Stimulated activated CD8-positive, alpha-beta memory T cell treated with anti-CD3 and anti-CD28 coated beads, Interleukin-7, amount 100 ng/mL, for 24 hours (primary cell): Measurements from ENCODE around the gene PI4K2B.
"Not testable (repeated sequence)": the region's sequence is repeated elsewhere in the genome, so short reads cannot be mapped to it uniquely, and the experiment has no call there.

Experiments
- DNase-seq: peaks from one replicate; pipeline ENCODE4 v3.0.0-alpha.2; 2020; ENCODE audit warnings: low read depth

PI4K2B gene

DNA sequence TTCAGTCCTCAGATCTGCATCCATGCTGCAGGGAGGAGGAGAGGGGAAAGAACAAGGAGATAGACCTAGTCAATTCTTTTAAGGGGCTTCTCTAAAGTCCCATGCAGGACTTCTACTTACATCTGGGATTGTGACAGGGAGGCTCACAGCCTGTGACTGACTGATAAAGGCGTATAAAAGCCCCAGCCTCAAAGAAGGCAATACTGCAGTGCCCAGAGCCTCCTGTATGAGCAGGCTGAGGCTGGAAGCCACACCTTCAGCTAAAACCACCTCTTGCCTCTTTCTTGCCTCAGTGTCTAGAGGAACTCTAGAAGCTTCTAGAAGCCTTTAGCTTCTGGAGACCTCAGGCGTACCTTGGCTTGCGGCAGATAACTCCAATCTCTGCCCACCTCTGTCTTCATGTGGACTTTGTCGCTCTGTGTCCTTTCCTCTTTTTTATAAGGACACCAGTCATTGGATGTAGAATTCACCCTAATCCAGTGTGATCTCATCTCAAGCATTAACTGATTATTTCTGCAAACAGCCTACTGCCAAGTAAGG lies 72.8 kb downstream of the PI4K2B start:
- DNase-seq = no peak

DNA sequence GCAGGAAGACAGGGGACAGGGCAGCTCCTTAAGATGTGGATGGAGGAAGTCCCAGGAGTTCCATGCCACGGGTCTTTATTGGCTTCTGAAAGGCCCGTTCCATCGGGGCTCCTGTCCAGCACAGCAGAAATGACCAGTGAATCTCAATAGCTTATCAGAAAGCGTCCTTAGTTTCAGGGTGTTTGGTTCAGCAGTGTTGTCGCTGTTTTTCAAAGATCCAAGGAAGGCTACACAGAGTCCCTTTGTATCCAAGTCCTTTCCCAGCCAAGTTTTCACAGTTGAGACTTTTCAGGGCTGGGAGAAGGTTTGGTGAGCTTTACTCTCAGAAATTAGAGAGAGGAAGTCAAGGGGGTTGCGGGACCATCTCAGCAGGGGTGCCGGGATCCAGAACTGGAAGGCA lies 73.8 kb downstream of the PI4K2B start:
- DNase-seq = no peak

DNA sequence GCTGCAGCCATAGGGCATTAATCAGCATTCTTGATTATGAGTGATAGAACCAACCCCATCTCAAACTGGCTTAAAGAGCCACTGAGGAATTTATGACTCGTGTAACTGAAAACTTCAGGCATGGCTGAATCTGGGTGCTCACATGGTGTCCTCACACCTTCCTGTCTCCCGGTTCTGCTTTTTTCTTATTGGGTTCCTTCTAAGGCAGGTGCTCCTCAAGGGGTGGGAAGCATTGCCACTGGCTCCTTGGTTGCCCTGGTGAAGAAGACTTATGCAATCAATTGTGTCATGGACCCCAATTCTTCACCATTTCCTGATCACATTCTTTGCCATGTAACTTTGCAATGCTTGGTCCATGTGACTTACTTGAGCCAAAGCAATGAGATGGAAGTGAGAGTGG lies 74.5 kb downstream of the PI4K2B start:
- DNase-seq = no peak

DNA sequence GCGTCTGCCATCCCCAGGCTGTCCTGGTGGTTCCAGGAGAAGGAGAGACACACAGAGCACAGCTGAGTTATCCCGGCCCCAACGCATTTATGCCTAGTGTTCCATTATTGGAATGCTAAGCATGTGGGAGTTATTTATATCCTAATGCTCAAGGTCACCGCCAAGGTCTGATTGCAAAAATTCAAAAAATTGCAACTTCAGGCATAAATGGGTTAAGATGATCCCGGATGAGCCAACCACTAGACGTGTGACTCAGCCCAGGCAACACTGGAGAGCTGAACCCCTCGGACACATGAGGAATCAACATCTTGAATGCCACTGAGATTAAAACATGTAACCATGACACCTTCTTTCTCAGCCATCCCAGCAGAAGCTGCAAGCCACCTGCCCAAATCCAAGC lies 74.9 kb downstream of the PI4K2B start:
- no peak for DNase-seq

DNA sequence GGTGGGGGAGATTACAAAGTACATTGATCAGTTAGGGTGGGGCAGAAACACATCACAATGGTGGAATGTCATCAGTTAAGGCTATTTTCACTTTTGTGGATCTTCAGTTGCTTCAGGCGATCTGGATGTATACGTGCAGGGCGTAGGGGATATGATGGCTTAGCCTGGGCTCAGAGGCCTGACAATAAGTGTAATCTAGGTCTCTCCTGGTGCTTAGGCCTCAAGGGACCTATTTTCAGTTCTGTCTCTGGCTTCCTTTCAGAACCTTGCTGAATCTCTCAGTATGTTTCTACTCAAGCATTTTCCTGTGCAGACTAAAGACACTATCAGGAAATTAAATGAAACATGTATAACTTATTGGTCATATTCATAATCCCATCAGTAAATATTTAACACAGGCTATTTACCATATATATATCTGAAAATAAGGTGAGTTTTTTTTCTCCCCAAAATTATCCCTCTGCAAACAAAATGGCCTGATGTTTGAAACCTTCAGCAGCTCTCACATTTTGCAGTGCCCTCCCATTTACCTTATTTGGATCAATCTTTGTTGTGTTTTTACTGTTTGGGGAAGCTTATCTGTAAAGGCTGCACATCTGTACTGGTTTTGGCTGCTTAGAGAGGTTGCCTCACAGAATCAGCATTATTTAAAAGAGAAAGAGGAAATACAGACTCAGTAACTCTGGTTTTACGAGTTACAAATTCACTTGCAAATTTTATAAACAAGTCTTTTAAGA lies 76.4 kb downstream of the PI4K2B start:
- no peak for DNase-seq

DNA sequence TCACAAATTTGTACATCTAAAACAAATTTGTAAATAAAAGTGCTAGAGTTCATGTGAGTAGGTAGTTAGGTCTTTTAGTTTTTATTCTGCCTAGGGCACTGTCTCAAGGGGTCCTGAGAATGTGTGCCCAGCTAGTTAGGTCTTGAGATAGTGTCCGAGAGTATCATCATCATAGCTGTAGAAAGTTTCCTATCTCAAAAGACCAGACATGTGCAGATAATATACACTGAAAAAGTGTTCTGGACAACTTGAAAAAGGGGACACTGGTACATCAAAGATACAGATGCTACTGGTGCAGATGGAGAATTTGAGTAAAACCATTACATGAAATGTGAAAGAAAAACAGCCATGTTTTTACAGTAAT lies 77.0 kb downstream of the PI4K2B start:
- DNase-seq = no peak

DNA sequence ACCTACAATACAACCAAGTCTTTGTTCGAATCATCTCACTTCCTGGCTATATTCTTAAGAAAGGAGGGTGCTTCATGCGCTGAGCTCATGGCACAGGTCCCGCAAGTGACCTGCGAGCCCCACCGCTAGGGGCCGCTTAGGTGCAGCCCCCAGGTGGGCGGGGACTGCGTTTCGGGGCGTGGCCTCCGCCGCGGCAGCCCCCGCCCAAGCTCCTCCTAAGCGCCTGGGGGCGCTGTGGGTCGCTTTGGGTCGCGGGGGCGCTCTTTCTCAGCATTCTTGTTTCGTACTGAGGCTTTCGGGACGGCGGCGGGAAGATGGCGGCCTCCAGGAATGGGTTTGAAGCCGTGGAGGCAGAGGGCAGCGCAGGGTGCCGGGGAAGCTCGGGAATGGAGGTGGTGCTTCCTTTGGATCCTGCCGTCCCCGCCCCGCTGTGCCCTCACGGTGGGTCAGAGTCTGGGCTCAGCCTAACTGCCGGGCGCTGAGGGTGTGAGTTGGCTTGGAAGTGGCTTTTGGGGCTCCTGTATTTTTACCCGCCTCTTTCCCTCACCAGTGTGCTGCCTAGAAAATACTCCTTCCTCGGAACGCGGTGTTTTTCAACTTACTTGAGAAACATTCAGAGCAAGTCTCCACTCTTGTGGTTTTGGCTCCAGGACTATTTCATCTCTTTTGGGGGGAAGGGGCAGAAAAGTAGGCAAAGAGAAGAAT lies 78.8 kb downstream of the PI4K2B start, which contains the start of gene ZCCHC4:
Gene ZCCHC4, plus strand, starts transcription at position 279 of the 705 bp plus-strand sequence. Its CDS starts 36 bp downstream, at position 315.
- DNase-seq = peak; percentile 73

DNA sequence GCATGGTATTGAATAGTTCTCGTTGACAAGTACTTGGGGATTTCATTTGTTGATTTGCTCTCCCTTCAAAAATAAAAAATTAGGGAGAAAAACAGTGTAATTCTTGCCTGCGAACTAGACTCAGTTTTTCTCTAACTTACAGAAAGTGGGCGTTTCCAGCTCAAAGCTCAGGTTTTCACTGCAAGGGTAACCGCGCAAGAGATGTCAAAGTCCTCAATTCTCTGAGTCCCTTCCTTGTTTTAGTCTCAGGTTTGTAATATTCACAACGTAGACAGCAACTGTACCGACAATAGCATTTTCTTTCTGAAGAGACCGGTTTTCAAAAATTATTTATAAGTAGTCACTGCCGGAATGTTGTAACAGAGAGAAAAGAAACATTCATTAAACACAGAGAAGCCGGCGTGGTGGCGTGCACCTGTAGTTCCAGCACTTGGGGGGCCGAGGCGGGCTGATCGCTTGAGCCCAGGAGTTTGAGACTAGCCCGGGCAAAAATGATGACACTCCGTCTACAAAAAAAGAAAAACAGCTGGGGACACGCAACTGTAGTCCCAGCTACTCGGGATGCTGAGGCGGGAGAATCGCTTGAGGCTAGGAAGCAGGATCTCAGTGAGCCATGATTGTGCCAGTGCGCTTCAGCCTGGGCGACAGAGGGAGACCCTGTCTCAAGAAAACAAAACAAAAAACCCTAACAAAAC lies 79.5 kb downstream of the PI4K2B start:
- no peak for DNase-seq

DNA sequence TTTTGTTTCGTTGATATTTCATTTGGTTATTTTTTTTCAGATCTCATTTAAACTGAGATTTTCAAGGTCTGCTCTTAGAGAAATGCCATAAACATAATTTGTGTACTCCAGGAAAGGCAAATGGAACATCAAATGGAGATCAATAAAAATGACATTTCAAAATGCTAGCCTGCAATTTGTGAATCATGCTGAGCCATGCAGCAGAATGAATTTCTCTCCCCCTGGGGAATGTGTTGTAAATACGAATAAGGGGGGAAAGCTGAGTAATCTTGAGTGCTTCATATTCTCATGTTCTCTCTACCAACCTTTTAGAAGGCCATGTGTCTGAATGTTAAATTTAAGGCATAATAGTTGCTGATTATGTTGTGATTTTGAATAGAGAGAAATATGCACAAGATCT lies 86.5 kb downstream of the PI4K2B start:
- no peak for DNase-seq

DNA sequence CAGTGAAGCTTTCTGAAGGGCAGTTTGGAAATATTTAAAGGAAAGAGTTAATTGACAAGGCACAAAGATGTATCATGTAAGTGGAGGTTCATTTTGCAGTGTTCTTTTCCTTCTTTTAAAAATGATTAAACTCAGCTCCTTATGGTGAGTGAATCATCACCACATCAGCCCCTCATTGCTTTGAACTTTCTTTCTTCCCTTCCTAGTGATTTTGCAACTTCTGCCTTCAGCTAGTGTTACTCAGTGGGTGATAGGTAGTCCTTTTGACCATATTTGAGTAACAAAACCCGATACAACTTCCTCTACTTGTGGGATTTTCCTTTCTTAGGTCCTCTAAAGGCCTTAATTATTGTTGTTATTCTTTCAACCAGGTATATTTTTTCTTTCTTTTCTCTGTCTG lies 86.9 kb downstream of the PI4K2B start:
- DNase-seq = no peak

DNA sequence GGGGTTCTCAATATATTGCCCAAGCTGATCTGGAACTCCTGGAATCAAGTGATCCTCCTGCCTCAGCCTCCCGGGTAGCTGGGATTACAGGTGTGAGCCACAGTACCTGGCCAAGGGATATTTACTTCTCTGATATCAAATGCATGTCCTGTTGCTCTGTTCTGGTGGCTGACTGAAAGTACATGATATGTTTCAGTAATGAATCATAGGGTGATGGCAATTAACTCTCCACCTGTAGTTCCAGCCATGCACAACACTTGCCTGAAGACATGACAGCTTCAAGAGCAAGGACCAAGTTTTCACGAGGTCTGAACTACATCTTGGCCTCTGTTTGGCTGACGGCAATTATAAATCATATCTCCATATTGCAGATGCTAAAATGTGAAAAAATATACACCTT lies 87.9 kb downstream of the PI4K2B start:
- no peak for DNase-seq

DNA sequence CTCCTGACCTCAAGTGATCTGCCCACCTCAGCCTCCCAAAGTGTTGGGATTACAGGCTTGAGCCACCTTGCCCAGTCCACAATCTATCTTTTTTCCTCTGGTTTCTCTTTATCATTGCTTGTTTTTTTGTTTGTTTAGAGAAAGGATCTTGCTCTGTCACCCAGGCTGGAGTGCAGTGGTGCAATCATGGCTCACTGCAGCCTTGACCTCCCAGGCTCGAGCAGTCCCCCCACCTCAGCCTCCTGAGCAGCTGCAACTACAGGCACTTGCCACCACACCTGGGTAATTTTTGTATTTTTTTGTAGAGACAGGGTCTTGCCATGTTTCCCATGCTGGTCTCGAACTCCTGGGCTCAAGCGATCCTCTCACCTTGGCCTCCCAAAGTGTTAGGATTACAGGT lies 94.6 kb downstream of the PI4K2B start:
- DNase-seq = not testable (repeated sequence)
